ENCODE results near the gene MMEL1.

- TF ChIP-seq TCF12 (IDR thresholded peaks at IDR 0.05) (no peak), CTCF (IDR thresholded peaks at IDR 0.05) (no peak), REST (IDR thresholded peaks at IDR 0.05; ENCODE audit: low read depth, low read length) (no peak), TAF1 (IDR thresholded peaks at IDR 0.05; ENCODE audit: borderline replicate concordance, low read depth, low read length) (no peak), USF2 (IDR thresholded peaks at IDR 0.05; ENCODE audit: borderline replicate concordance, low read depth, low read length) (no peak), GABPA (IDR thresholded peaks at IDR 0.05; ENCODE audit: low read depth) (no peak), EZH2phosphoT487 (IDR thresholded peaks at IDR 0.05; ENCODE audit: borderline replicate concordance, low read depth) (no peak)
Observed at GRCh38 chr1:2644171-2644570, 11.4 kb upstream of the MMEL1 start.
